Bronchial epithelial cell (primary cell): ENCODE measurements around the gene BTG4. TPM values are rescaled to one million over a fixed set of nuclear protein-coding genes. Genes with fewer than 3 reads are reported as not detected.

Source experiments
- DNase-seq: peaks from one replicate; pipeline ENCODE4 v3.0.0-alpha.2; 2010; ENCODE audit warnings: low read depth
- FAIRE-seq: peaks from 2 replicates; lab custom pipeline; 2011; peaks lifted over from hg19 to GRCh38; lab: Jason Lieb, UNC
- H3K27me3 ChIP-seq: 2 replicates; pipeline ENCODE4 v1.5.1; 2011; ENCODE audit warnings: low read length; ENCODE audit not compliant: control insufficient read depth, insufficient read depth
- H3K36me3 ChIP-seq: 2 replicates; pipeline ENCODE4 v1.5.1; 2011; ENCODE audit warnings: low read length; ENCODE audit not compliant: control insufficient read depth, insufficient read depth
- H3K4me3 ChIP-seq: 2 replicates; pipeline ENCODE4 v1.5.1; 2011; ENCODE audit warnings: mild to moderate bottlenecking, low read depth, low read length, control low read depth
- CTCF ChIP-seq: IDR thresholded peaks from 2 replicates; pipeline ENCODE4 v1.5.1; 2011; ENCODE audit warnings: mild to moderate bottlenecking, moderate library complexity, low read length, control low read depth, inconsistent platforms; ENCODE audit not compliant: insufficient read depth, severe bottlenecking
- total RNA-seq: library from RNA; depleted of rRNA; stranded (reverse); fragments of >200 nt; gene quantifications from 2 replicates; pipeline ENCODE4 v1.2.1, GENCODE V29; 2014

Gene BTG4
- total RNA-seq, 1 donor from 2014 or later: 0.26 TPM

DNA sequence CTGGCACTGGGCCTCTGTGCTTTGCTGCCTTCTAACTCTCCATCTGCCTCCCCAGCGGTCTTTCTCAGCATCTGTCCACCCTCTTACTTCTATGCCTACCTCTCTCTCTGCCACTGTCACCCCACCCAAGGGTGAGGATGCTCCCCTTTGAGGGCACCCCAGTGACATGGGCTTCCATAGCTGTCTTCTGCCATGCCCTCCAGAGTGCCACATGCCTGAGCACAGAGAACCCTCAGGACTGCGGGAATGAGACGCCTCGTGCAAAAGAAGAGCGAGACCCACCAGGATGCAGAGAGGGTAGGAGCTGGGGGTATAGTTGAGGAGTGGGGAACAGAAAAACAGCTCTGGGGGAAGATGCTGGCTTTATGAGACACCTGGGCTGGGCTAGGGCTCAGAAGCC, 64.3 kb downstream of the BTG4 start:
- no peak for TF ChIP-seq CTCF
- DNase-seq: no peak

GRCh38 chr11:111447112-111447471, 65.1 kb downstream of the BTG4 start:
- H3K4me3 ChIP-seq: no peak overlapping the region
- FAIRE-seq (no peak), DNase-seq (no peak)
- peaks cover 3% of the 10 kb centered on the region for H3K27me3 ChIP-seq
- no peaks in the 10 kb centered on the region for H3K36me3 ChIP-seq
- no peak for TF ChIP-seq CTCF

More for the DNA sequence above, 64.3 kb downstream of the BTG4 start:
- no peak for FAIRE-seq
- no peak overlapping the region for H3K4me3 ChIP-seq
- H3K36me3 ChIP-seq: no peaks in the 10 kb centered on the region
- peaks cover 3% of the 10 kb centered on the region for H3K27me3 ChIP-seq

- H3K36me3 ChIP-seq: no peaks in the 10 kb centered on the region
- peak; percentile 78 for DNase-seq
- TF ChIP-seq CTCF: peak; percentile 90
- no peak overlapping the region for H3K4me3 ChIP-seq
- peaks cover 3% of the 10 kb centered on the region for H3K27me3 ChIP-seq
- peak; percentile 89 for FAIRE-seq
Measured at GRCh38 chr11:111446404-111447111, 65.6 kb downstream of the BTG4 start.

DNA sequence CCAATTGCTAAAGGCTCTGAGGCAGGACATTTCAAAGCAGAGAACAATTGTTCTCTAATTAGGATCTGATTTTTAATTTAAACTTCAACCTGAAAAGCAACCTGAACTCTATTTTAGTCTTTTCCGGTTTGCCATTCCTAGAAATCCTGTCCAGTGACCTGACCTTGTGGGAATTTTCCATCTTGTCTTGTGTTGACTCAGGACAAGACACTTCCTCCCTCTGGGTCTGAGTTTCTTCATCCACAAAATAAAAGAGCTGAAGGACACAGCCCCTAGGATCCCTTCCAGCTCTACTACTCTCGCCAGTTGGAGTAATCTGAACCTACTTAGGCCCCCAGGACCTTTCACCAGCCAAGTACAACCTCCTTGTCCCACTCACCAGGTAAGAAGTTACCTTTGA, 66.6 kb downstream of the BTG4 start:
- H3K36me3 ChIP-seq: no peaks in the 10 kb centered on the region
- H3K4me3 ChIP-seq: no peak overlapping the region
- no peak for TF ChIP-seq CTCF
- H3K27me3 ChIP-seq: peaks cover 3% of the 10 kb centered on the region
- FAIRE-seq (no peak), DNase-seq (no peak)

Other genes starting within 250 kb of the BTG4 start
- gene POU2AF3, start 213.8 kb downstream of the BTG4 start, total RNA-seq: not detected in 2 replicates
- not detected in 2 replicates for gene POU2AF1, start 133.1 kb downstream of the BTG4 start, total RNA-seq
- not detected in 2 replicates for gene HOATZ, start 2.4 kb upstream of the BTG4 start, total RNA-seq
- 5.3 and 6.9 TPM in 2 replicates for gene LAYN, start 28.3 kb upstream of the BTG4 start, total RNA-seq
- 2.9 and 3.6 TPM in 2 replicates for gene SIK2, start 90.1 kb upstream of the BTG4 start, total RNA-seq